CD4-positive, alpha-beta T cell treated with Interferon gamma for 1 hour (primary cell): ENCODE data around the gene F5.
A peak's percentile ranks its signal among the peaks of the same experiment; 100 is the strongest.

Source experiments
- DNase-seq: peaks from one replicate; pipeline ENCODE4 v3.0.0-alpha.2; 2020

The F5 gene

DNA sequence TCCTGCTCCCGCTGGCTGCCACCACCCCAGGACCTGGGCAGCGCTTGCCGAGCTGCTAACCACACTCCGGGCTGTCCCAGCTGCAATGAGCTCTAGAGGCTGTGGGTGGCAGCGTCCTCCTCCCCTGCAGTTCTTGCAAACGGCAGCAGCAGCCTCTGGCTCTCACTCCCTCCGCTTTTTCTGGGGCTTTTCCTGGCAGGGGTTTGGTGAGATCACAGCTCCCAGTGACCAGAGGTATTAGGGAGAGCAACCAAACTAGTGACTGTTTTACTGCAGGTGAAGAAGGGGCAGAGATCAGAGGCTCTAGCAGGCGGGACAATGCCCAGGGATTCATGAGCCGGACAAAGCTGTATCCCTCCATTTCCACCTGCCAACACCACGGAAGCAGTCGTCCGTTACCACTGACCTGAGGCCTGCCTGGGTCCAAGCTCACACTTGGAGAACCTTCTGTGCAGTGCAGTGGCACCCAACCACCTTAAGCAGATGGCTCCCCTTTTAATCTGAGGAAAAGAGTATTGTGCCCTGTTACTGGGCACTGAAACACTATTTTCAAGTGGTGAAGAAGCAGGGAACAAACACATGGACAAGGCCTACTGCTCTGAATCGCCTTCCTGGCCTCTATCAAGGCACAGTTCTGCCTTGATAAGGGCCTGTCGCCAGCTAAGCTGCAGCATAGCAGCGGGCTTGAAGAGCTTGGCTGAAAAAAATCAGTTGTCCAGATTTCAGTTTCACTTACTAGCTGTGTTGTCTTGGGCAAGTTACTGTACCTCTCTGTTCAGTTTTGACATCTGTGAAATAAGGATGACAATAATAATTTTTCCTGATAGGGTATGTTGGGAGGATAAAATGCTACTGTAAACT, at the start of gene F5:
F5 (minus strand) TSS at position 87 of the 861 bp plus-strand sequence. CDS start 95 bp downstream, outside the sequence.
- peak; percentile 75 for DNase-seq

DNA sequence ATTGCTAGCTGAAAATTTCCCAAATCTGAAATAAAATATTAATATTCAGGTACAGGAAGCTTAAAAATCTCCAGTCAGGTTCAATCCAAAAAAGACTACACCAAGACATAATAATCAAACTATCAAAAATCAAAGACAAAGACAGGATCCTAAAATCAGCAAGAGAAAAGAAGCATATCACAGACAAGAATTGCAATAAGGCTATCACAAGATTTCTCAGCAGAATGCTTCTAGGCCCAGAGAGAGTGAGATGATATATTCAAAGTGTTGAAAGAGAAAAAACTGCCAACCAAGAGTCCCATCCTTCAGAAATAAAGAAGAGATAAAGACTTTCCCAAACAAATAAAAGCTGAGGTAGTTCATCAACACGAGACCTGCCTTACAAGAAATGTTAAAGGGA, 48.6 kb upstream of the F5 start:
- DNase-seq = no peak

DNA sequence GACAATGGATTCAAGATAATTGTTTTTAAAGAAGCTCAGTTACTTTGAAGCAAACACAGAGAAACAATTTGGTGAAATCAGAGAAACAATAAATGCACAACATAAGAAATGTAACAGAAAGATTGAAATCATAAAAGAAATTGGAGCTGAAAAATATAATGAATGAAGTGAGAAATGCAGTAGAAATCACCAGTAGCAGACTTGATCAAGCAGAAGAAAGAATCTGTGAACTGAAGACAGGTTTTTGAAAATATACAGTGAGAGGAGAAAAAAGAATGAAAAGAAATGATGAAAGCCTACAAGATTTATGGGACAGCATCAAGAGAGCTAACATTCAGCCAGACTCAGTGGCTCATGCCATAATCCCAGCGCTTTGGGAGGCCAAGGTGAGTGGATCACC, 47.9 kb upstream of the F5 start:
- DNase-seq = no peak

DNA sequence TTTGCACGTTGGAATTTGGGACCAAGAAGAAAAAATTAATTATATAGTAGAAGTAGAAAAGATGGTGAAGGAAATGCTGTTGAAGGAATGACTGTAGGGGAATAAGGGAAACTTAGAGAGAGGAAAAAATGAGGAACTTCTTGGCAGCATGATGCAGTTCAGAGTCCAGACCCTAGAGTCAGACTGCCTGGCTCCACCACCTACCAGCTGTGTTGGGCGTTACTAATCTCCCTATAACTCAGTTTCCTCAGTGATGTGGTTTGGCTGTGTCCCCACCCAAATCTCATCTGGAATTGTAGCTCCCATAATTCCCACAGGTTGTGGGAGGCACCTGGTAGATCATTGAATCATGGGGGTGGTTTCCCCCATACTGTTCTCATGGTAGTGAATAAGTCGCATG, 45.0 kb upstream of the F5 start:
- DNase-seq = no peak

DNA sequence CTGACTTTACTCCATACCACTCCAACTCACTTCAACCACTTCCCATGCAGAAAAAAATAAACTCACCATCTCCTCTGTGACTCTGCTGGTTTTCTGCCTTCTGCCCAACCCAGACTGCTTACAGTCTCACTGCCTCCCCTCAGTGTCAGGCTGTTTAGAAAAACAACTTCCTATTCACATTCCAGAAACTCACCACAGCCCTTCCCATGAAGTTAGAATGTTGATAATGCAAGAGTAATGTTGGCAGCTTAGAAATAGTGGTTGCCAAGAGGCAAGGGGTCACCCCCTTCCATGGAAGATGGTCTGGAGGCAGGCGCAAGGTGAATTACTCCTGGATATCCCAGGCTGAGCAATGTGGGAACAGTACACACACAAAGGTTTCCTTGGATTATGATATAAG, 43.7 kb upstream of the F5 start, which contains the start of gene SELP:
SELP (minus strand) TSS at position 119 of the 400 bp plus-strand sequence; CDS start at position 69, 50 bp downstream.
- DNase-seq = no peak

DNA sequence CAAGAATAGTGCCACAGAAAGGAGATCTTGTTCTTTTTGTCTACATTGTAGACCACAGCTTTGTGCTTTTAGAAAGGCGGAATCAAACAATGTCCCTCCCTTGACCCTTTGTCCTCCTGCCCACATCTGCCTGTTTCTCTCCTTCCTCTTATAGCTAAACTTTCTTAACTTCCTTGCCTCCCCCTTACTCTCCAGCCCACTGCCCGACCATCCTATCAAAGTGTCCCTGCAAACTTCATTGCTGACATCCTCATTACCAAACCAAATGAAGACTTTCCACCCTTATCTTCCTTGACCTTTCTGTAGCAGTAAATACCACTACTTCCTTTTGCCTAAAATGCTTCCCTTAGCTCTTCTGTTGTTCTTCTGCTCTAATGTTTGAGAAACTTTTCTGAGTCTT, 38.6 kb upstream of the F5 start:
- DNase-seq = no peak

DNA sequence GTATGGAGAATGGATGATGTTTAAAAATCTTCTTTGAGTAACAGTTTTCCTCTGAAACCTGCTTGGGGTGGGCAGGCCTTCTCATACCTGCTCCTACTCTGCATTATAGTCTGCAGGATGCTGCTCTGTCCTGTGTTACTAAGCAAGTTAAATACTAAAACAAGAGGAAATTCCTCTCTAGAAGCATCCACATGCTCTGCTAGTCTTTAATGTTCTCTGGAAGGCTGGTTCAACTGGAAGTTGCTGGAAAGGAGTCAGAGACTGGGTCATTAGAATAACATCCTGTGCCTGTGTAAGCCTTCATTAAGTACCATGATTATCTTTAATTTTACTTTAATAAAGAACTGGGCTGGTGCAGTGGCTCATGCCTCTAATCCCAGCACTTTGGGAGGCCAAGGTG, 37.8 kb upstream of the F5 start:
- no peak for DNase-seq

DNA sequence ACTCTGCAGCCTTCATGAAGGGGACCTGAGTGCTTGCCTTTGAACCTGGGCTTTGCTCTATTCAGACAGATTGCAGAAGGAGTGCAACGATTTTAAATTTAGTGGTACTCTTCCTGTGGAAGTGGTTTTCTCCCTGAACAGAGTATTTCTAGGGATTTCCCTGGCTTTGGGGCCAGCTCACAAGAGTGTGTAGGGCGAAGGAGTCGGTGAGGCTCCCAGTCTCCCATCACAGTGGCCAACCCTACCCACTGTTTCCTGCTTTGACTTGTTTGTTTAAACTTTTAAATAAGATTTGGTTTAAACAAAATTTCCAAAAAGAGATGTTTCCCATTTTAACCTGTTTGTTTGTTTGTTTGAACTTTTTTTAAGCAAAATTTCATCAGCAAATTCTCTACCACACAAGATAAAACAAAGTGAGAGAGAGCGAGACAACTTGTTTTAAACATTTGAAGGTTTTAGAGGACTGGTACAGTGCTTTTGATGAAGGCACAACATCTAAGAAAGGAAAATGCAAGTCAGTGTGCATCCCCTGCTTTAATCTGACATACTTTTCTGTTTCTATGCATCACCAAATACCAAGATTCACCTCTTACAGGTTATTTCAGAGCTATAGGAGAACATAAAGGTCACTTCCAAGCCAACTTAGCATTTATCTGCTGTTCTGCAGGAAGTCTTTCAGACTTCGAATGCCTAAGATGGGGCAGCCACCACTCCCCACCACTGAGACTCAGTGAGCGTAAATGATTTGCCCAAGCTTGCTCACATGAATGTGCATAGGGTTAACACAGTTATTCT, 37.0 kb upstream of the F5 start:
- DNase-seq = no peak

DNA sequence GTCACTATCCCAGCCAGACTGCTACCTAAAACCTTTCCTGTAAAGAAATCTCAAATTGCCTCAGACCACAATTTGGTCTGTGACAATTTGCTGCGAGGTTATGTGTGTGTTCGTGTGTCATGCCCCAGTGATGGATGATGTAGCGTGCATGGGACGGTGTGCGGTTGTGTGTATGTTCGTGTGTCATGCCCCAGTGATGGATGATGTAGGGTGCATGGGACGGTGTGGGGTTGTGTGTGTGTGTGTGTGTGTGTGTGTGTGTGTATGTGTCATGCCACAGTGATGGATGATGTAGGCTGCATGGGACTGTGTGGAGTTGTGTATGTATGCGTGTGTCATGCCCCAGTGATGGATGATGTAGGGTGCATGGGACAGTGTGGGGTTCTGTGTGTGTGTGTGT, 34.3 kb upstream of the F5 start:
- no peak for DNase-seq

DNA sequence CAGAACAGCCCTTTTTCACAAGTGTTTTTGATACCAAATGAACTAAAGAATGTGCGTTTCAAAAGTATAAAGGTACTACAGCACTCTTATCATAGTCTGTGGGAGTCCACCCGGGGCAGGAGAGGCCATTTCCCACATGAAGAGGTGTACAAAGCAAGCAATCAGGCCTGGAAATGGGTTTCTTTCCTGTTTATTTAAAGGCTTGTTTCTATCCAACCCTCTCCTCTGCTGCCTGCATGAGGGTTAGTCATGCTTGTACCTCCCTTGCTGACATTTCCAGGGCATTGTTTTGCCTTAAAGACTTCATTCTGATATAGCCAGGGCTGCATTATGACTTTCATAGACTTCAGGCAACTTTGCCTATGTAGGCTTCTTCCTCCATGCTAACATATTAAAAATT, 32.1 kb upstream of the F5 start:
- no peak for DNase-seq

DNA sequence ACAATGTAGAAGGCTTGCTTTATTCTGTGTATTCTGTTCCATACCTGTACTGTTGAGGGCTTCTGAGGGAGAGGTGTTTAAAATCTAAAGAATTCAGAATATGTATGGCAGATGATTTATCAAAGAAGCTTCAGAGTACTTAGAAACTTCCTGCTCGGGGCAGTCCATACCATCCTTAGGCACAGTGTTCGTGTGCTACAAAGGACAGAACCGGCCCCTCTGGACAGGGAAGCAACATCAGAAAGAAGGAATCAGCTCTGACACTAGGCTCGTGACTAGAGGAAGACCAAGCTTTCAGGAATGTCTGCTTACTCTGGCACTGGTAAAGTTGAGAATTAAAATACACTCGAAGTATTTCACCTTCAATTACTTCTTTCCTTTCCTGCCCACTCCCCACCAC, 29.5 kb upstream of the F5 start:
- DNase-seq = no peak

DNA sequence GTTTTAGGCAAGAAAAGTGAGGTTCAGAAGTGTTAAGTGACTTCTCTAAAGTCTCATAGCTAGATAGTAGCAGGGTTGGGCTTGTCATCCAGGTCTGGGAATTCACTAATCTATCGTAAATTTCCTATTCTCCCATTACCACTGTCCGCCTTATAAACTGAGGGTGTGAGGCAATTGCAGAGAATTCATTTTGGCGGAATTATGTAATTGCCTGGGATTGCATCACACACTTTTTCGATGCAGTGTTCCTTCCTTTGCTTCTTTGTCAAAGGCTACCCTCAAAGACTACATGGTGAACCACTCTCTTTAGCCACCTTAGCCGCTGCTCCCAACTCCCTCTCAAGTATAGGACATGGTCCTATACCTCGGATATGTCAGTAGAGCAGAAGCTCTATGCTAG, 24.6 kb upstream of the F5 start:
- no peak for DNase-seq

DNA sequence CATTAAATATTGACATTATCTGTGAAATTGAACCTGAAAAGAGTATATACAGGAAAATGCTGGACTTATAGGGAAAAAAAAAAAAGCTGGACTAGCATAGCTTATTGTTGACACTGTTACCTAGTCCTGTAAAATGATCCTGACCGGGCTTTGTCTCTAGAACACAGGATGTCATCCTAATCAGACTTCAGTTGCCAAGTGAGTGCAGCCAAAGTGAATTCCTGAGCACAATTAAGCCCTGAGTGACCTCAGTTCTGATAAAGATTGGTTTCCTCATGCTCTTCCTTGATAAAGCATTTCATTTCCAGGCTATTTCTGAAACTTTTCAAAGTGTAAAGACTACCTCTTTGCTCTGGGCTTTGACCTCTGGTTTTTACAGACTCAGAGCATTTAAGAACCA, 23.8 kb upstream of the F5 start:
- DNase-seq = no peak

DNA sequence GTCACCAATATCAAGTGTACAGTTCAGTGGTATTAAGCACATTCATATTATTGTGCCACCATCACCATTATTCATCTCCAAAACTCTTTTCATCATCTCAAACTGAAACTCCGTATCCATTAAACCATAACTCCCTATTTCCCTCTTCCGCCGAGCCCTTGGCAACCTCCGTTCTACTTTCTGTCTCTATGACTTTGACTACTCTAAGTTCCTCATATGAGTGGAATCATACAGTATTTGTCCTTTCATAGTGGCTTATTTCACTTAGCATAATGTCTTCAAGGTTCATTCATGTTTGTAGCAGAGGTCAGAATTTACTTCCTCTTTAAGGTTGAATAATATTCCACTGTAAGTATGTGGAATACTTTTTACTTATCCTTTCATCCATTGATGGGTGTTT, 21.9 kb upstream of the F5 start:
- no peak for DNase-seq

DNA sequence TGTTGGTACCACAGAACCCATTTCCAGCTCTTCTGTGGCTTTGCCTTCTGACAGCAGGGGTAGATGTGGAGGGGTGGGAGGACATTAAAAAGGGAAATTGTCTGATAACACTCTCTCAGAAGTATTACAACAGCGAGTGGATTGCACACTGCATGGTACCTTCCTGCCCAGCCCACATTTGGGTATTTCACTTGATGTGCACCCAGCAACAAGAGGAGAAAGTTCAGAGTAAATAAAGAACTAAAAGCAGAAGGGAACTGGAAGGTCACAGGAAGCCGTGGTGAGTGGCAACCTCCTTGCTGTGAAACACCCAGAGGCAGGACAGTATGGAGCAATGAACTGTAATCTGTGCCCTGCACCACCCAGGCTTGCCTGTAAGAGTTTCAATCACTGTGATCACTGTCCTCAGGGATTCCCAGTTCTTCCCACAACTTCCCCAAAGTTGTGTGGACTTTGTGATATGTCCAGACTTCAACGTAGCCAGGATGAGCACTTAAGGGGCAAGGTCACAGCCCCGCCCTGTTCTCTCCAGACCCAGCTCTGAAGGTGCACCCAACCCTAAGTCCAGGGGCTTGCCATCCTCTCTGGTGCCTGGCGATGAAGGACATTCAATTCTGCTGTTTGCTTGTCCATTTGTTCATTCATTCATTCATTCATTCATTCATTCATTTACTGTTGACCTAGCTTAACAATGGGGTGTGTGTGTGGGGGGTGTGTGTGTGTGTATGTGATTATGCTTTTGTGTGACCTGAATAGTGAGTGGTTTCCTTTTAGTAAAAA, 18.7 kb upstream of the F5 start:
- DNase-seq = peak; percentile 69

DNA sequence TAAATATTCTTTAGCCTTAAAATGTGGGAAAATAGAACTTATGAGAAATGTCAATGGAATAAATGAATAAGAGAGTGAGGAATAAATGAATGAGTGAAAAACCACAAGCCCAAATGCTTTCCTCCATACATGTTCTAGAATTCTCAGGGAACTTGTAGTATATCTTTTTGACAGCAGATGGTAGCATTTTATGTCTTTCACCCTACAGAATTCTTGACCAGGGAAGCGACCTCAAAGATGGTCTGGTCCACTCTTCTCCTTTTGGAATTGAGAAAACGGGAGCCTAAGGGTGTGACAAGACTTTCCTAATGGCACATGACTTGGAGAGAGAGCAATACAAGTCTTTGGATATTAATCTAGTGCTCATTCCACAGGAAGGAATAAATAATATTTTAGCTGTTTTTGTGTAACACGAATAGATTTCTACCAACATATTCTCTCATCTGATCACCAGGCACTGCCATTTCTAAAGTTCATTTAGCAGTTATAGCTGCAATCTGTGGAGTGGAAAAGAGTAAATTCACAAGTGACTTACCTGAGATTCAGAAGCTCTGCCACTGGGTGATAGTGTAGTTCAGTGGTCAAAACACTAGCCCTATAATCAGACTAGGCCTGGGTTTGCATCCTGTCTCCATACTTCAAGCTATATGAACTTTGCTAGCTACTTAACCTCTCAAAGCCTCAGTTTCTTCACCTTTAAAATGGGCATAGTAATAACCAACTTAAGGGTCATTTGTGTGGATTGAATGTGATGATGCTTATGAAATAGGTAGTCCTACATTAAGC, 15.0 kb upstream of the F5 start:
- no peak for DNase-seq

DNA sequence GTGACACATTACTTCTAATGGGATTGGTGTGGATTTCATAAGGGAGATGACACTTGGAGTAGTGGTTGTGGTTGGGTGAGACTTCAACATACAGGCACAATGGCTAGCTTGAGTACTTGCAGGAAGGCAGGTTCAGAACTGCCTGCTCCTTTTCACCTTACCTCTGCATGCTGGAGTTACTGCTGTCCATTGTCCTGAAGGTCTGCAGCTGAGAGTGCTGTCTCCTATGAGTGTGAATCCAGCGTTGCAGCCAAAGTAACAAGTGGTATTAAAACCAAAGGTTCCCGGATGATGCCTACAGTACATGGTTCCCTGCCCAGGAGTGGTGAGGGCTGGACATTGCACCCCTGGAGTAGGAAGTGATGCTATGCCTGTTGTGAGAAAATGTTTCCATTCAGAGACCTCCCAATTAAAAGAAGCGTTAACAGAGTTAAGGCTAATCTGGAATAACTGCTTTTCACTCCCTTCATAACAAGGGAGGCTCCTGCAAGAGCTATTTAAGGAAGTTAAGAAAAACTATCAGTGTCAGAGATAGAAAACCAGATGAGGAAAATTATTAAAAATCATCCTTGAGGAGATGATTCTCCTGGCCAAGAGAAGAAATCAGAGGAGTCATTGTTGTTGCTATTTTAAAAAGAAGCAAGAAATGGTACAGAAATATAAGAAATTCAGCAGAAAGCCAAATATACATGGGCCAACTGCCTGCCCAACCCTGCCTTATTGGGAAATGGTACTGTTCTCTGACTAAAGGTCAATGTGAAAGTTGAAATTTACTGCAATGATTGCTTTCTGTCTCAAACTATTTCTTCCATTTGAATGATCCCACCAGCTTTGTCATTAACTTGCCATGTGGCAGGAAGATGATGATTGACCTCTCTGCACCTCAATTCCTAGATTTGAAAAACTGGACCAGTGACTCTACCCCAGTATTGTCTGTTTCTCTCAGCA, 9.8 kb upstream of the F5 start:
- no peak for DNase-seq

DNA sequence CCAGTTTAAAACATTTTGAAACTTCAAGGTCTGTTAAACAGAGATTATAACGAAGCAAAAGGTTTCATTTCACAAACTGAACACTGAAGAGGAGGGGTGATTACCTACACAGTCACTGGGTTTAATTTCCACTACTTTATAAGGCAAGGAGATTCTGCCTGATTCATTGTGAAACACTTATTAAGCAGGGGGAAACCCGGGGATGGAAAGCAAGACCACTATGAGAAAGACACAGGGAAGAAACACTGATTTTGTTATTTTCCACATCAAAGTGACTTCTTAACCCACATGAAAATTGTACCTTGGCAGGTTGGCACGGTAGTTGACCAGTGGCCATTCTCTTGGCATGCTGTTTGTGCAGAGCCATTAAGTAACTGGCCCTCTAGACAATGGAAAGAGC, 8.1 kb upstream of the F5 start:
- no peak for DNase-seq

DNA sequence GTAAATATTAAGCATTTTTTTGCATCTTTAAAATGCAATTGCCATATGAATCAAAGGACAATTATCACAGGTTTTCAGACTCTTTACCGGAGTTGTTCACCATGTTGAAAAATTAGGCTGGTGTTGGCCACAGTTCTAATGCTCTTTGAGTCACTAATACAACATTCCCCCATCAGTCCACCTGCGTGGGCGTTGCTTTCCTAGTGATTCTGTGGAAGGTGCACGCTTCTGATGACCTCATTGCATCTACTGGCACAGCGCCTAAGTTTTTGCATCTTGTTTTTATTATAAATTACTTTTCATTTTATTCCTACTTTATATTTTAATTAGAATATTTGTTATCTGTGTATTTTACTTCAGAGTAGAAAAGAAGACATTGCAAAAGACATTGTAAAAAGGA, 4.7 kb upstream of the F5 start:
- DNase-seq = no peak

DNA sequence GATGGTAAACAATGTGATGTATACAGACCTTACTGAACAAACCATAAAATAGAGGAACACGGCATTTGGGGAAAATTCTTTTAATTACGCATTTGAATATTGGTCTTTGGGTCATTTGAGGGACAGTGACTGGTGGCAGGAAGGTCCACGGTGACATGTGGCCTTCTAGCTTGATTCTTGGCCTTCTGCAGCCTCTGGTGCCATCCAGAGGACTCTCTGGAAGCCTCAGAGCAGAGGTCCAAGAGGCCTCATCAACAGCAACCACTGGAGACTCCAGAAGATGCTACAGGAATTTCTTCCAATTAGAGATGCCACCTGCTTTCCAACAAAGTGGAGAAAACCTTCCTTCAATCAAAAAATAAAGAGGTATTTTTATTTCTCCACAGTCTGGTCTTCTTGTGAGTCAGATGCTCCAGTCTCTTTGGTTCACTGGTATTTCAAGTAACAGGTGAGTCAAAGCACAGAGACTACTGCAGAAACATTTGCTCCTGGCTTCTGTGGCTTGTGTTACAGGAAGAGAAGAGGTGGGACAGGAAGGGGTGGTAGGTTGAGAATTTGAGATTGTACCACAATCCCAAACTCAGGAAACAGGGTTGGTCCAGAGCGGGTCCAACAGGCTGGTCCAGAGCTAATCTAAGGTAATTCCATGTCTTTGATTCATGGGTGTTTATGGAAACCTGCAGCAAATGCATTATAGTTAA, 2.7 kb upstream of the F5 start:
- DNase-seq = no peak

DNA sequence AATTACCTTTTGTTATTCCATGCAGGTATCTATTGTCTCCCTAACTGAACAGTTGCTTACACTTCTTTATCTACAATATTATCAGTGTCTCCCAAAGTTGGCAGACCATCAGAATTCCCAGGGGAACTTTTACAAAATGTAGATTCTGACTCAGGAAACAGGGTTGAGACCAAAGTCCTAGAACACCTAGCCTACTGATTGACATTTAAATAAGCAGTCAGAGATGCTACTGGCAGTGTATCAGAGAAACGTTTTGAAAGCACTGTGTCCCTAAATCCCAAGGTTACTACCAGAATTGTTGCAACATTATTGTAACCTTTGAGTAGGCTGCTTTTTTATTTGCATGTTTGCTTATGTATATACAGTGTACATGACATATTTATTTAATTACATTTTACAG, 1.8 kb upstream of the F5 start:
- DNase-seq = no peak
